SKM-1 (cell line): ENCODE results near the gene JARID2.

ENCODE experiments used
- DNase-seq: peaks from one replicate; lab custom pipeline; 2025; ENCODE audit not compliant: unreplicated experiment; lab: John Stamatoyannopoulos, UW

Gene JARID2

GRCh38 chr6:15533379-15534026, 287.6 kb downstream of the JARID2 start:
- no peak for DNase-seq

DNA sequence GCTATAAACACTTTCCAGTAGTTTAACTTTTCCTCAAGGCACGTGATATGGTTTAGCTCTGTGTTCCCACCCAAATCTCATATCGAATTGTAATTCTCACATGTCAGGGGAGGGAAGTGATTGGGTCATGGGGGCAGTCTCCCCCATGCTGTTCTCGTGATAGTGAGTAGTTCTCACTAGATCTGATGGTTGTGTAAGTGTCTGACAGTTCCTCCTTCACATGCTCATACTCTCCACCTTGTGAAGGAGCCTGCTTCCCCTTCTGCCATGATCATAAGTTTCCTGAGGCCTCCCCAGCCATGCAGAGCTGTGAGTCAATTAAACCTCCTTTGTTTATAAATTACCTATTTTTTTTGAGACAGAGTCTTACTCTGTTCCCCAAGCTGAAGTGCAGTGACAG, 289.1 kb downstream of the JARID2 start:
- DNase-seq: peak; percentile 80

GRCh38 chr6:15535495-15536197, 289.8 kb downstream of the JARID2 start:
- no peak for DNase-seq

GRCh38 chr6:15536198-15536955, 290.5 kb downstream of the JARID2 start:
- no peak for DNase-seq

- DNase-seq: no peak
These were observed 292.2 kb downstream of the JARID2 start for GRCh38 chr6:15538106-15538505.

DNA sequence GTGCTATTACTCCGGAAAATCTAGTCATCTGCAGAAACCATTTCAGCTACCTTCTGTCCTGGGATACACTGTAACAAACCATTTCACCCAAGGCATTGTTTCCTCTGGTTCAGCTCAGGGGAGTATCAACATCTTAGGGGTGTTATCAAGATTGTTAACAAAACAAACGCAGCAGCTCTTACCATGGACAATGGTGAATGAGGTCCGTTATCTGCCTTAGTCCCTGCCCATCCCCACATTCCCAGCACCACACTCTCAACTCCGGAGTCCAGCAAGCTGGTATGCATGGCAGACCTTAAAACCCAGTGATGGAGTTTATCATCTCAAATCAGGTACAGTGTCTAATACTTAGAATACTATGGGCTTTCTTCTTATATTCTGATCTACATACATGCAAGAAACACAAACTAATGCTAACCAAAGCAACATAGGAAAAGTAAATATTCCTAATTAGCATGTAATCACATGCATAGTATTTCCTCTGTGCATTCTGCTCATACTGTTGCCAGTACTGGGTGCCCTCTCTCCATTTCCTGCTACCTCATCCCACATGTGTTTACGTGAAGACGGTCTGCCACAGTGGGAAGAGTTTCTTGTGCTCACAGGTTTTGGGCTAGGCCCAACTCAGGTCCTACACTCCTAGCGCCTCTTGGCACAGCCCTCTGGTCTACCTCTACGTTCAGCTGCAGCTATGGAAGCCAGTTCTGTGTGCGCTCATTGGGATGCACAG, 293.1 kb downstream of the JARID2 start:
- DNase-seq: no peak

GRCh38 chr6:15539722-15540270, 293.9 kb downstream of the JARID2 start:
- DNase-seq: no peak

GRCh38 chr6:15543332-15543917, 297.6 kb downstream of the JARID2 start:
- DNase-seq: peak; percentile 43

DNA sequence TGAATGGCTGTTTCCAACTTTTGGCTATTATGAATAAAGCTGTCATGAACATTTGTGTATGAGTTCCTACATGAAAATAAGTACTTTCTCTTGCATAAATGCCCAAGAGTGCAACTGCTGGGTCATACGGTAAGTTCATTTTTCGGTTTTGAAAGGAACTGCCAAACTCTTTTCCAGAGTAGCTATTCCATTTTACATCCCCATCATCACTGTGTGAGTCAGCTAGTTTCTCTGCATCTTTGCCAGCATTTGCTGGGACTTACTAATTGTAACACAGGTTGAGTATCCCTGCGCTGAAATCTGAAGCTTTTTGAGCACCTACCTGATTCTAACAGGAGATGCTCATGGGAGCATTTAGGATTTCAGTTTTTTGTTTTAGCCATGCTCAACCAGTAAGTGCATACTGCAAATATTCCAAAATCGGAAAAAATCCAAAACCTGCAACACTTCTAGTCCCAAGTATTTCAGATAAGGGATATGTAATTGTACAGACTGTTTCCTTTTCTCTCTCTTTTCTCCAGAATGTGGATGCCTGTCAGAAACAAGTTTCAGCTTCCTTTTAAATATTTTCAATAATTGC, 298.5 kb downstream of the JARID2 start:
- no peak for DNase-seq

- DNase-seq: no peak
These were observed 300.7 kb downstream of the JARID2 start for GRCh38 chr6:15546591-15546990.

DNA sequence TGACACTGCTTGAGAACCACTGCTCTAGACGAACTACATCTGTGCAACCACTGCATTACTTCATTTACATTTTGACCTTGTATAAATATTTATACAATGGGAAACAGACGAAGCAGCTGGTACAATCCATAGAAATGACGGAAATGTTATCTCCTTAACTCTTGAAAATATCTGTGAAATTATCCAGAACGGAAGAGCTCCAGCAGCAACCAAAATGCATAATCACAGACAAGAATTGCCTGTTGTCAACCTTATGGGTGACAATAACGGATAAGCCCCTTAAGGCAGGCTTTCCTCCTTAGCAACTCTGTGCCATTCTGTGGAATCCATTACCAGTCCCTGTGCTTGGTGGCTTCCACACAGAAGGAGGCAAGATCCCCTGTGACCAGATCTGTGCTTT, 301.5 kb downstream of the JARID2 start:
- DNase-seq: no peak

GRCh38 chr6:15549371-15549770, 303.5 kb downstream of the JARID2 start:
- DNase-seq: no peak

GRCh38 chr6:15550546-15551123, 304.8 kb downstream of the JARID2 start:
- DNase-seq: no peak

- DNase-seq: no peak
These were observed 305.4 kb downstream of the JARID2 start for GRCh38 chr6:15551262-15551661.

DNA sequence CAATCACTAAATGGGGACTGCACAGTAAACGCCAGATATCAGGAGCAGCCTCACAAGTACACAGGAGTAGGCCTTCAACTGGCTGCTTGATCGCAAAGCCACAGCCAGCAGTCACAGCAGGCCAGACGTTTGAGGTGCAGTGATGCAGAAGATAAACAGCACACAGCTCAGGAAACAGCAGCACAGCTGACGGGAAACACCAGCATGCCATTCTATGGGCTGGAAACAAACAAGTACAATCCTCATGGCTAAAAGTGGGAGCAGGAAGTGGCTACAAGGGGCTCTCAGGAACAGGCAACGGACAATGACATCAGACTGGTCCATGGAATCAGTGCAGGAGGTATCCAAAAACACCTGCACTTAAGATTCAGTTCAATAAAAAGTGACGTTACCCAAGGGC, 305.9 kb downstream of the JARID2 start:
- DNase-seq: no peak

DNA sequence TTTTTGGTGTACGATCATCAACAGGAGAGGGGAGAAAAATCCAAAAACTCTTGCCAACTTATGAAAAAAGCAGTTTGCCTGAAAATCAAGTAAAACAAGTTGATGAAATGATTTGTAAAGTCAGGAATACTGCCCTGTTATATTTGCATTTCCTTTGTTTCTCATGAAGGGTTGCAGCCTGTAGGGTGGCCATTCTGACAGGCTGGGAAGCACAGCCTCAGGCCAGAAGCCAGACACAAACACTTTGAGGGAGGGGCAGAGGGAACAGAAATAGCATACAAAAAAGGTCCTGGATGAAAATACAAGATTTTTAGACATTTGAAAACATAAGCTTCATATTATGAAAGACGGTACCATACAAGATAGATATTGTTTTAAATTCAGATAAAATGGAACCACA, 307.2 kb downstream of the JARID2 start:
- no peak for DNase-seq

GRCh38 chr6:15553736-15554294, 307.9 kb downstream of the JARID2 start:
- no peak for DNase-seq

- DNase-seq: no peak
These were observed 308.8 kb downstream of the JARID2 start for GRCh38 chr6:15554728-15555100.

GRCh38 chr6:15555101-15556038, 309.5 kb downstream of the JARID2 start:
- DNase-seq: no peak
